Muscle of arm (tissue), 12 donors: ENCODE measurements around the gene ANTXR1. TPM values are rescaled to one million over a fixed set of nuclear protein-coding genes. Genes with fewer than 3 reads are reported as not detected.

Experiments used
- DNase-seq: peaks from one replicate; pipeline ENCODE4 v3.0.0-alpha.2; 2013
- polyA plus RNA-seq, 12 donors: library from polyadenylated mRNA; unstranded; fragments of 120-200 nt; gene quantifications; one replicate each; pipeline ENCODE4 v1.2.1, GENCODE V29; 2013; ENCODE audit not compliant: insufficient read length in 12 of 12

Gene ANTXR1
- polyA plus RNA-seq, 12 donors = 106 to 545 (median 160) TPM

DNA sequence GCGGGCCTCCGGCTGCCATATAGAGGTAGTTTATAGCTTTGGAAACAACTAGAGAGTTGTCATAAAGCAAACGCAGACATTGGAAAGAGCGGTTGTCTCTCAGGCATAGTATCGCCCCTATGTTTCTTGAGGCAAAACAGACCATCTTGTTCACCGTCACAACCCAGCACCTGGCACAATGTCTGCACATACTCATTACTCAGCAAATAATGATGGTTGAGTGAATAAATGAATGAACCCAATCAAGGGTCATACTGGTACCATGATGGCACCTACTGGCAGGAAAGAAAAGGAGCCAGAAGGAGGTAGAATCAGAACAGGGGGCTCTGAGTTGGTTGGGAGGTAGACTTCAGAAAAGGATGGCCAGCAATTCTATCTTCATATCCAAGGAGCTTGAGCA, 118.5 kb downstream of the ANTXR1 start:
- no peak for DNase-seq

DNA sequence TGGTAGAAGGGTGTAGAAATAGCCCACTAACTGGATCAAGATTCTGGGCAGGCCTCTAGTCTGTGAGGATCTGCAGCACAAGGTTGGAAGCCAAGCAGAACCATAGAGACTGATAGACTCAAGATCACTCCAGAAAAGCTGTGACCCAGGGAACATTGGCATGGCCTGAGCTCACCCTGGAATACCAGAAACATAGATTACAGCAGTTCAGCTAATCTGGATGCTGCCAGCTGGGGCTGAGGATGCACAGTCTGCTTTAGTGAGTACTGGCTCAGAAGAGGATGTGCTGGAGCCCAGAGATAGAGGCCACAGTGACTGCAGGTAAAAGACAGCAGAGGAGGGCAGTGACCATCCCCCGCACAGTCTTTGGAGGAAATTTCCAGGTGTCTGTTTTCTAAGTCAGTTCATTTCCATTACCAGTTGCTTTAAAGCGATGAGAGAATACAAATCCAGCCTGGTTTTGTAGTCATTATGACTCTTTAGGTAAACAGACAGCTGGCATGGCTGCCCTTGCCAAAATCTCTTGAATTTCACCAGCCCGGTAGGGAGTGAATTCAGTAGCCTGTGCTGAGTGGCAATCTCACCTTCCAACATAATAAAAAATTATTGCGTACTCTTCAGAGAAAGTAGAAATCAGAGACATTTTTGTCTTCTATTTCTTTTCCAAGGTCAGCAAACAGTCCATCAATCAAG, 119.2 kb downstream of the ANTXR1 start:
- DNase-seq = no peak

DNA sequence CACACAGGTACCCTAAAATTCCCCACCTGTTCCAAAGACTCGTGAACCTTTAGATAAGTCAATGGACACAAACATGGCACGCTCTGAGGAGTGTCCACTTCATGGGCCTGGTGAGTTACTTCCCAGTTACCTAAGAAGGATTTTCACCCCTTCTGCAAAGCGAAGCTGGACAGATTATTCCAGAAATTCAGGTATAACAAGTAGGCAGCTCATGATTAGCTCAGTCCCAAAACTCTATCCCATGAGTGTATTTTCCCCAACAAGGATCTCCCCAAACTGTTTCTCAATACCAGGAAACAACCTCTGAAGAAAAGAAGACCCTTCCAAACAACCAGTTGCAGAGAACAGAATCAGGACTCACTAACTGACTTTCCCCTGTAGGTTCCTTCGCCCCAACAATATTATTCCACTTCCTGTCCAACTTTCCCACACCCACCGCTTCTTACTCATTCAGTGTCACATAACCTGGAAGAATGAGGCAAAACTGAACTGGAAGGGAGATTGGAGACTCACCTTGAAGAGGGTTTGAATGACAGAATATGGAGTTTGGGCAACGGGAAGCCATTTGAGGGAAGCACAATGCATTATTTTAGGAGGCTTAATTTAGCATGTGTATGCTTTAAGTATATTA, 120.1 kb downstream of the ANTXR1 start:
- no peak for DNase-seq

GRCh38 chr2:69133898-69134297, 120.9 kb downstream of the ANTXR1 start:
- no peak for DNase-seq

DNA sequence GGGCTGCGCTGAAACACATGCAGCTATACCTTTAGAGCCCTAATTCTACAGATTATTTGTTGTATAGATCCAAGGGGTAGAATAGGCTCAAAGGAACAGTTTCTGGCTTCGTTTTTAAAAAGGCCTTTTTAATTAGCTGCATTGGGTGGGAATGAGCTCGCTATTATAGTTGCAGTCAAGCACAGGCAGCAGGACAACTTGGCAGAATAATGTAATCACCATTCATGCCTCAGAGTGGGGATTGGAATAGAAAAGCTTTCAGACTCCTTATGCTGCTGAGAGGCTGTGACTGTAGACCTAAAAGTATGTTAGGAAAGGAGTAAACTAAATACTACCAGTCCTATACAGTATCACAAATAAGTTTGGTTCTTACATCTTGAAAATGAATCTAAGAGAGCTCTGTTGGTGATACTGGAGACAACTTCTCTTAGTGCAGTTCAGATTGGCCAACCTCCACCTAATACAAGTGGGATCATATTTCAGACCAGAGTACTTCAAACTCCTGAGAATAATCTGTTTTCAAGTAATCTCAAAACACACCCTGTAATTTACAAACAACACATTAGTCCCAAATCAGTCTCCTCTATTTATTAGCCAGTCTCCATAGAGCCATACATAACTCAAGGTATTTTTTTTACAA, 121.4 kb downstream of the ANTXR1 start:
- DNase-seq = no peak

DNA sequence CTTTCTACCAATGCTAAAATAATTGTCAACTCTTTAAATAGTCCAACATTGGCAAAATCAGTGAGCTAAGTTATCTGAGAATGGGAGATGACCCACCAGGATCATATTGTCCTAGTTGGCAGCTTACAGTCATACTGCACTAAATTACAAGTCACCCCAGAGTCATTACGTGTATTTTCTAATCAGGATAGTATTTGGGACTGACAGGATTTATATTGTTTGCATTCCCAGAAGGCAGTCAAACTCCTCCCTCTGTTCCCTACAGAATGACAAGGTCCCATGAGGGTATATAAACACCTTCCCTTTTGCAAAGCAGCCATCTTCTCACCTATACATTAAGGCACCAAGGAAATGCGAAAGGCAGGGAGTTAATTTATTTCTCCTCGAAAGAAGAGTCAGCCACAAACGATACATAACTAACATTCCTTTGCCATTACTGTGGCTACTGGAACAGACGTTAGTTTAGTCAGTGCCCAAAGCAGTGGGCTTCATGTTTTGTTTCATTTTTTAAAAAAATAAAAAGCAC, 125.3 kb downstream of the ANTXR1 start:
- DNase-seq = no peak

GRCh38 chr2:69138793-69139459, 125.9 kb downstream of the ANTXR1 start:
- no peak for DNase-seq

DNA sequence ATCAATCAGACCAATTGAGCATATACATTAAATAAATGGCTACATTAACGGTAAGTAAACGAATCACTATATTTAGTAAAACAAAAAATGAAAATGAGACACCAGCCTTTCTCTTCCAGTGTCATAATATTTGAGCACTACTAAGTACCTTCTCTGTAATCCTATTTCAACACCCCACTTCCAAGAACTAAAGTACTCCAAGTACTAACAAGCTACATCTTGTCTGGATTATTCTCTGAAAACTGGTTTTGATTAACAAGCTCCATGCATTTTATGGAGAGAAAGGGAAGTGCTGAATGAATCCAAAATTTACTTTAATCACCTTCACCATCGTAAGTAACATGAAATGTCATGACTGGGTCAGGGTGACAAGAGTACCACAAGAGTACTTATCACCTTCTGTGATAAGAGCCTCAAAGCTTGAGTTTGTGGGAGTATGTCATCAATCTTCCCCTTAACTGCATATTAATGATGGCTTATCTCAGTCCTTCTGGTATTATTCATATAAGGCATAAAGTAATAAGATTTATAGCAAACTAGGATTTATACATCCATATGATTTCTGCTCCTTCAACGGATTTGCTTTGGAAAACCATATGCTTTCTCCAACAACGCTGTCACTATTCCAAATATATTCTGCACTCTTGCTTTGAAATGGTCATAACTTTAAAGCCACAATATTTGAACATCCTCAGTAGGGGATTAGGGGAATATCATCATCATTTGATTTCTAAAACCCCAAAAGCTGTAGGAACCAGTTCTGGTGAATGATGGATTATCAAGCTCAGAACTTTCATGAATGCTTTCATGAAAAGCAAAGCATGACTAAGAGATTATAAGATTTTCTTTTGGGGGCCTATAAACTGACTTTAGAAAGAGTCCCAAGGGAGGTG, 127.0 kb downstream of the ANTXR1 start:
- no peak for DNase-seq

DNA sequence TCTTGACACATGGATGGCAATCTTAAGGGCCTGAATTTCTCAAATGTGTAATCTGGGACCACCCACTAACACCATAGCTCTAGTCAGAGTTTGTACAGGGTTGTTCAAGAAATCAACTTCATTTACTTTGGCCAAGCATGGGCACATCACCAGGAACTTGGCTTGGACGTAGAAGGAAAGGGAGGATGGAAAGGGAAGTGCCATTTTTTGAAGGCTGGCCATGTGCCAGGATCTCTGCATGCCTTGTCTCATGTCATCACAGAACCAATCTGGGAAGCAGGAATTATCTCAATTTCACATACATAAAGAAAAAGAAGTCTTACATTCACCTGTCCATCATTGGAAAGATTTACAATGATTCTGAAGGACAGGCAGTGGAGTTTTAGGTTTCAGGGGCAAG, 128.1 kb downstream of the ANTXR1 start:
- no peak for DNase-seq

DNA sequence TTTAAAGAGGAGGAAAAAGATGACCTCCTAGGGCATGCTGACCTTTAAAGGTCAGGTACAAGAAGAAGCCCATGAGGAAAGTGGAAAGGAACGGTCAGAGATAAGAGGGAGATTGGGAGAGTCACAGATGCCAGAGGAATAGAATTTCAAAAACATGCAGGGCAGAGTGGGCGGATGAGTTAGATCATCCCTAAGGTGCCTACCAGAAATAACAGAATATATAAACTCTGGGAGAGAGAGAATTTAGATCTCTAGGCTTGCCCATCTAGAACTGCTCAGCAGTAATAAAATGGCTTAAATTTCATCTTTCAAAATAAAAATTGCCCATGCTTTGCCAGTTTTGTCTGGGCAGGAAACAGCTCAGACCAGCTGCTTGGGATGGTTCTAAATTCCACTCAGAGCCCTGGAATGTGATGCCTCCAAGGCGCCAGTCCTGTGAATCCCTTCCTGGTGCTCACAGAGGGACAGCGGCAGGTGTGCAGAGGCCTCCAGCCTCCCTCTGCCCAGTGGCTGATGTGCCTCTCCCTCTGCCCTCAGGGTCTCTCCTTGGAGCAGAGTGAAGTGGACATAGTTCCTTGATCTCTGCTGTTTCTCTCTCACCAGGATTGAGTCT, 130.9 kb downstream of the ANTXR1 start:
- no peak for DNase-seq

DNA sequence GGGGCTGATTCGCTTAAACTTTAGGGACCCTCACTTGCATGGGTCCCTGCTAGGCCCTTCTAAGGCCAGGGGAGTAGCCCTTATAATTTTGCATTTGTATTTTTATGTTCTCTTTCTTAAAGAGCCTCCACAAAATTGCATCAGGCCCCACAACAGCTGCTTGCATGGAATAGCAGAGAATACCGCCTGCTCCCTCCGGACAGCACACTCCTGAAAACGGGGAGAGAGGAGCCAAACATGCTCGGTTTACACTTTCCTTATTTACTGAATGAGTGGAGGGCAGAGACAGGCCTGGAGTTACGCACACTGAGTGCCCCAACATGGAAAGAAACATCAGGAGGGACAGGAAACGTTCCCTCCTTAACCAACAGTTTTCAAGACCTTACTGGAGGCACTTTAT, 132.2 kb downstream of the ANTXR1 start:
- peak; percentile 57 for DNase-seq

GRCh38 chr2:69147841-69148533, 135.0 kb downstream of the ANTXR1 start:
- no peak for DNase-seq

- peak; percentile 71 for DNase-seq
Observed at GRCh38 chr2:69149631-69150215, 136.7 kb downstream of the ANTXR1 start.

GRCh38 chr2:69151931-69152330, 139.0 kb downstream of the ANTXR1 start:
- no peak for DNase-seq

- no peak for DNase-seq
Observed at GRCh38 chr2:69152847-69153583, 140.0 kb downstream of the ANTXR1 start.

DNA sequence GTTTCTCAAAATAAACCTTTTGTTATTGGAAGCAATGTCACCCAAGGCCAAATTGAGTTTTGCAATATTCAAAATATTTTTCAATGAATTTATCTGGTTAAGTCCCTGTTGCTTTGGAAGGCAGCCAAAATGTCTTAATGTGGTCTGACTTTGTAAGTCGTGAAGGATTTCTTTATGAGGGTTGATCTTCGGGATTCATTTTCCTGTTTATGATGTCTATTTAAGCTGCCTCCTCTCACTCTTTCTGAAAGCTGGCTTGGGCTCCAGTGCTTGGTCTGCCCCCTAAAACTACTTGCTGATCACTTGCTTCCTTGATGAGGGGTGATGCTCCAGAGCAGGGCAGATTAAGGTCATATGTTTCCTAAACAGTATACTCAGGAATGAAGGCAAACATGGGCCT, 141.1 kb downstream of the ANTXR1 start:
- DNase-seq = no peak

- DNase-seq = no peak
Observed at GRCh38 chr2:69156624-69157023, 143.6 kb downstream of the ANTXR1 start.

GRCh38 chr2:69157441-69157840, 144.5 kb downstream of the ANTXR1 start:
- DNase-seq = no peak

DNA sequence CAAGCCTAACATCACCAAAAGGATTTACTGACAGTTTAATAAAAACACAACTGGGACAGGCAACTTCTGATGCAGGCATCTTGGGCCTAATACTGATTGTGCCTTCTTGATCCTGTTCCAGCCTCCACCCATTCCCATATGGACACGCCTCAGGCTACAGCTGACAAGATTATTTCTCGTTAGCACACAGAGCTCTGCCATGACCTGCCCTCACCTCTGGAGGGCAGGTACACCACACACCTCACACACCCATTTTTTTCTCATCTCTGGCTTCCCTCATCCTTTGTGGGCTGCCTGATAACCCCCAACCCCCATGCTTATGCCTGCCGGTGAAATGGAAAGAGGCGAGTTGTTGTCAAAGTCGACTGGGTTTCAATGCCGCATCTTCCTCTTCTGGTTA, 147.0 kb downstream of the ANTXR1 start:
- no peak for DNase-seq
